HG03432 (cell line): ENCODE results near the gene ZNF528.

Experiments
- ATAC-seq: cut with Tn5 transposase; IDR thresholded peaks from one replicate; pipeline ENCODE4 v1.9.1; 2021; ENCODE audit warnings: mild to moderate bottlenecking, moderate library complexity; ENCODE audit not compliant: unreplicated experiment

ZNF528 gene

DNA sequence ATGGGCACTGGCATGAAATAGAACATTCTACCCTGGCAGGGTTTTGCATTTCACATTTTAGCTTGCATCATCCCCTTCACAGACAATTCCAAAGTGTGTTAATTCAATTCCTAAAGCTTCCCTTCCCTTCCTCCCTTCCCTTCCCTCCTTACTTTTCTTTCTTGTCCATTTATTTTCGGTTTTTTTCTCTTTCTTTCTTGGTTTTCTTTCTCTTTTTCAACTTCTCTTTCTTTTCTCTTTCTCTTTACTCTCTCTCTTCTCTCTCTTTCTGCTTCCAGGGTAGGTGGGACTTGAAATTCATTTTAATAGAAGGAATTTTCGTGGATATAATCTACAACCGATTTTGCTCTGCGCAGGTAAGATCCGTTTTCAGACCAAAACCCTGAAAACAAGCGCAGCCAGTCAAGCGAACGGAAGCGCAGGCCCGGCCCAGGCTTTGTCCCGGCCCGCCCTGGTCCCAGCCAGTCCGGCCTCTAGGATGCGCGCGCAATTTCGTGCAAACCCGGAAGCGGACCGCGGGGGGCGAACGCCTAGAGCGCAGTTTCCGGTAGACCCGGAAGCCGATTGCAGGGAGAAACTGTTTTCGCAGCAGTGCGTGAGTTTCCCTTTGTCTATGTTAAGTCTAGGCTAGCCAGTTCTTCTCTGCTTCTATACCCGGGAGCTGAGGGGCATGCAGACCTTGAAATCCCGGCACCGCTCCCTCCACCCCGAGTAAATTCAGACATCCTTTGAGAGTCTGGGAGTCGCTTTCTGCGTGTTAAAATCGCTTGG is at the start of gene ZNF528:
TSS of gene ZNF528 (plus strand) at position 540 of the 771 bp plus-strand sequence. CDS start 4,165 bp downstream, outside the sequence.
- peak; percentile 90 for ATAC-seq

DNA sequence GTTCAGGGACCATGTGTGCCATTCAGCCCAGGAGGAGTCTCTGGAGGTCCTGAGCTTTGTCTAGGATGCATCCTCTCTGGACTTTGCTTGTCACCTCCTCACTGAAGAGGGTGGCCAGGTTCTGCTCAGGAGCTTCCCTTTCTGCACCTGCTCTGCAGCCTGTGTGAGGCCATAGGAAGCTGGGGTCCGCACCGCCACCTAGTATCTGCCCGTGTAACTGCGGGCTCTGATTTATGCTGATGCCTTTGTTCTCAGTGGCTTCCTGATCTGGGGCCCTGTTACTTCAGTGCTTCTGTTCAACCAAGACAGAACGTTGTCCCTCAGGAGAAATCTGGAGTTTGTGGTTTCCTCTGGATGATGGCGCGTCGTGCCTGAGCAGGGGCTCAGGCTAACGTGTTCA is 46.1 kb upstream of the ZNF528 start:
- no peak for ATAC-seq

- ATAC-seq, result no peak
These were observed 31.2 kb upstream of the ZNF528 start for GRCh38 chr19:52366414-52366824.

GRCh38 chr19:52369559-52370340 is 27.9 kb upstream of the ZNF528 start, which contains the start of gene ZNF880:
TSS of gene ZNF880 (plus strand) at chr19:52369923. CDS start at chr19:52369966, 43 bp downstream.
- ATAC-seq, result peak; percentile 86

GRCh38 chr19:52370341-52370710 is 27.3 kb upstream of the ZNF528 start:
- ATAC-seq, result no peak

- no peak for ATAC-seq
These were observed 6.5 kb upstream of the ZNF528 start for GRCh38 chr19:52391135-52391534.

GRCh38 chr19:52398081-52398441 is 412 bp downstream of the ZNF528 start:
- no peak for ATAC-seq

DNA sequence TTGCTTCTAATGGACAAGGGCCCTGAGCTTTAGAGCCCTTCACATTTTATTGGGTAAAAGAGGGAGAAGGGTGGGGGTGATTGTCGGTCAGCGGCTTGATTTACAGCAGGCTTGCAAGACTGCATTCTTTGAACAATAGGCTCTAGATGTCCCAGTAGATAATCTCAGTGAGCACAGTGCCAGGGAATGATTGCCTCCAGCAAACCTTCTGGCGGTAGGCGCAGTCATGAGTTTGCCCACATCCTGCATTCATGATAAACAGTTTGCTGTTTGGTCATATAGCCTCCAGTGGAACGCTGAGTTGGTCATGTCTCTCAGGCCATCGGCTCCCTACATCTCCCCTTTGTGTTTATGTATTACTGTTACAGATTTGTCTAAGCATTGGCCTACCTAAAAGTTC is 12.6 kb downstream of the ZNF528 start:
- no peak for ATAC-seq

DNA sequence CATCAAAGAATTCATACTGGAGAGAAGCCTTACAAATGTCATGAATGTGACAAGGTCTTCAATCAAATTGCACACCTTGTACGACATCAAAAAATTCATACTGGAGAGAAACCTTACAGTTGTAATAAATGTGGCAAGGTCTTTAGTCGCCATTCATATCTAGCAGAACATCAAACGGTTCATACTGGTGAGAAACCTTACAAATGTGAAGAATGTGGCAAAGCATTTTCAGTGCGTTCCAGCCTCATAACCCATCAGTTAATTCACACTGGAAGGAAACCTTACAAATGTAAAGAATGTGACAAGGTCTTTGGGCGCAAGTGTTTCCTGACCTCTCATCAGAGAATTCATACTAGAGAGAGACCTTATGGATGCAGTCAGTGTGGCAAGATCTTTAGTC is 18.1 kb downstream of the ZNF528 start:
- no peak for ATAC-seq

DNA sequence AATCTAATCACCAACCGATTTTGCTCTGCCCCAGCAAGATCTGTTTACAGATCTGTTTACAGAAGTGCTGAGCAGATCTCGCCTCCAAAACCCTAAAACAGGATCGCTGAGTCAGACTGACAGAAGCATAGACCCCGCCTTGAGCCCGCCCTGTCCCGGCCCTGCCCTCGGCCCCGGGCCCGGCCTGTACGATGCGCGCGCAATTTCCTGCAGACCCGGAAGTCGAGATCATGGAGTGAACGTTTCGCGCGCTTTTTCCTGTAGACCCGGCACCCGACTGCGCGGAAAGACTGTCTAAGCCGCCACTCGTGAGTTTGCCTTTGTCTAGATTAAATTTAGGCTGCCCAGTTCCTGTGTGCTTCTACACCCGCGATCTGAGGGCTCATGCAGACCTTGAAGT is 31.3 kb downstream of the ZNF528 start, which contains the start of gene ZNF534:
TSS of gene ZNF534 (plus strand) at position 212 of the 400 bp plus-strand sequence. CDS start 2,327 bp downstream, outside the sequence.
- no peak for ATAC-seq

GRCh38 chr19:52442179-52442578 is 44.5 kb downstream of the ZNF528 start:
- ATAC-seq, result no peak

- ATAC-seq, result no peak
These were observed 46.9 kb downstream of the ZNF528 start for GRCh38 chr19:52444506-52444905.

DNA sequence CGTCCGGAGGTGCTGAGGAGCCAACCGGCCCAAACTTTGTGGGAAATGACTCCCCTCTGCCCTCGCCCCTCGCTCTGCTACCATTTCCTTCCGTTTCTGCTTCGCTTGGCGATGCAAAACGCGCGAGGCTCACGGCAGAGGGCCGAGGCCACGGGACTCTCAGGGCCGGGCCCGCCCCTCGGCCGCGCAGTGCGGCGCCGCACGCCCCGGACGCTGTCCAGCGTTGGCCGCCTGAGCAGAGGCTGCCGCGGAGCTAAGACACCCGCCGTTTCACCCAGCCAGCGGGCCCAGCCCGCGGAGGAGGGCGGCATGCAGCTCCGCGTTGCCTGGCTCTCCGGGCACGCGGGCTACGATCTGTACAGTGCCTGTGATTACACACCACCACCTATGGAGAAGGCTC is 53.6 kb downstream of the ZNF528 start:
- no peak for ATAC-seq

DNA sequence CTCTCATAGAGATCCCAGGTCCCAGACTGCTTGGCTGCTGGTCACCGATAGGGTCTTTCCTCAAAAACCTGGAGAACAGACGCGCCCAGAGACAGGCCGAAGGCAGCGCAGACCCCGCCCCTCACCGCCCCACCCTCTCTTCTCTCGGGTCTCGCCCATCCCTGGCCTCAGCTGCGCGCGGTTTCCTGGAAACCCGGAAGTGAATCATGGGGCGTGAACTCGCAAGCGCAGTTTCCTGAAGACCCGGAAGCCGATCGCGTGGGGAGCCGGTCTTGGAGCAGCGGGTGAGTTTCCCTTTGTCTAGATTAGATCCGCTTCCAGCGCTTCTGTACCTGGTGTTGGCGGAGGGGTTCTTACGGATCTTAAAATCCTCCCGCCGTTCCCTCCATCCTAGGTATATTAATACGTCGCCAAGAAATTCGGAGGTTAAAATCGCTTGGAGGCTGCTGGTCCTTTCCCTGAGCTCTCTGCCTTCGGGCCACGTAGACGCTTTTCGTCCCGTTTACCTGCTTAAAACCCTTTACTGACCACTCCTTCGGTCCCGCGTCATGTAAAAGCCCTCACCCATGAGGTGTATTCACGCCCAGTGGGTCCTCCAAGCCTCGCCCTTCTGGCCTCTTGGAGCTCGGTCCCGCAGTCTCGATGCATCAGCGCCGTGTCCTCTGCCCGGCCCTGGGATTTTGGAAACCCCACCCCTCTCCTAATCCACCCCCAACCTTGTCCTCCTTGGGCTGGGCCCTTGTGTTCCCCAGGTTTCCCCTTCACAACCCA is 55.9 kb downstream of the ZNF528 start, which contains the start of gene ZNF578:
TSS of gene ZNF578 (plus strand) at position 230 of the 771 bp plus-strand sequence. CDS start 48,293 bp downstream, outside the sequence.
- ATAC-seq, result no peak

DNA sequence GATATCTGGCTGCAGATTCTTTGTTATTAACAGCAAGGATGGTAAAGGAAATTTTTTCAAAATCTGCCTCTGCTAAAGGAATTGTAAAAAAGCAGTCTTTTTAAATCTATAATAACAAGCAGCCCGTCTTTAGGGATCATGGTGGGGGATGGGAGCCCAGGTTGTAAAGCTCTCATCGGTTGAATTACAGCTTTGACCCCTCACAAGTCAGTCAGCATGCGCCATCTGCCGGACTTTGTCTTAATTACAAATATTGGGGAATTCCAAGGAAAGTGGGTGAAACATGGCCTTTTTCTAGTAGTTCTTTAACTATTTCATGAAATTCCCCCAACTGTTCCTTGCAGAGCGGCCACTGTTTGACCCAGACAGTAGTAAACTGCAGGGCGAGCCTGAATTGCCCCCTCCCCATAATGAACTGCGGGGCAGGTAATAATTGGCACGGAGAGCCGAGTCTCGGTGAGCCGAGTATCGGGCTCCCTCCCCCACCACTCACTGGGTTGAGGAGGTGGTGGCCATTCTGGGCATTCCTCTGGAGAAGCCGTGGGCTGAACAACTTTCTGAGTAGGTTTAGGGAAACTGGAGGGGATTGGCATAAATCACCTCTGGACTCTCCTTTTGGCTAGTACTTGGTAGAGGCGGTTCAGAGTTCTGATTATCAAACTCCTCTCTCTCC is 67.3 kb downstream of the ZNF528 start:
- ATAC-seq, result no peak
